Left forelimb (tissue), 1 donor: ENCODE results near the gene RPS16.
A peak's percentile ranks its signal among the peaks of the same experiment; 100 is the strongest.

Experiments used
- DNase-seq: peaks from one replicate; pipeline ENCODE4 v3.0.0-alpha.2; 2018; ENCODE audit warnings: low spot score

Gene RPS16

DNA sequence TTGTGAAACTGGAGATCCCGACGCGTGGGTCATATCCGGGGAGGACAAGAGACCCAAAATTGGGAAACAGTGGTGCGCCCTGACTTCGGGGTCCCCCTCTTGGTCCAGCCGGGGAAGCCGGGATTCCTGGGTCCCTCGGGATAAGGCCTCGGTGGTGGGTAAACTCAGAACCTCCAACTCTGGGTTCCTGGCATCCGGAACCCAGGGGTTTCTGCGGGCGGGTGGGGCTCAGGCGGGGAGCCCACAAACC, 28.4 kb downstream of the RPS16 start:
- no peak for DNase-seq

DNA sequence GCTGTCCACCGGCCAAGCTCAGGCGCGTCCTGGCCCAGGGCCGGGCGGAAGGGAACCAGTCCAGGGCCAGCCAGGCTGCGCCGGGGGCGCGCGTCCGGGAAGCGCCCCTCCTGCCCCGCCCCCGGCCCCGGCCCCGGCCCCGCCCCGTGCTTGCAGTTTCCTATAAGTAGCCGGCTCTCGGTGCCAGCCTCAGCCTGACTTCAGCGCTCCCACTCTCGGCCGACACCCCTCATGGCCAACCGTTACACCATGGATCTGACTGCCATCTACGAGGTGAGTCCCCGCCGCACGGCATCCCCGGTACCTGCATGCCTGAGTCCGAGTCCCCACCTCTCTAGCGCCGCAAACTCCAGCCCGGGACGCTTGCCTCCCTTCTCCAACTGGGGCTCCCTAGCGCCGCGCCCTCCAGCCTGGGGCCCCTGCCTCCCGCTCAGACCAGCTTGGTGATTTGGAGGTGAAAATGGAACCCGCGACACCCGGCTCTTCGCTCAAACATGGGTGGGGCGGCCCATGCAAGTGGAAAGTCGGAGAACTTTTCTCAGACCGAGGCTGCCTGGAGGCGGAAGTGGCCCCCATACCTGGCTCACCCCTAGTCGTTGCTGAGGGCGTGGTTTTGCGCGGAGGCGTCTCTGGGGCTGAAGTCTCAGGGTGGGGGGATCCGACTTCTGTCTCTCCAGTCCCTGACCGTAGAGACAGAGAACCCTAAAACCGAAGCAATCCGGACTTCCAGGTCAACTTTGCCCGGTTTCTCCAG, 28.9 kb downstream of the RPS16 start, which contains the start of gene ZFP36:
Gene ZFP36, plus strand, starts transcription at position 192 of the 754 bp plus-strand sequence. Its CDS starts 58 bp downstream, at position 250.
- DNase-seq, result peak; percentile 96

DNA sequence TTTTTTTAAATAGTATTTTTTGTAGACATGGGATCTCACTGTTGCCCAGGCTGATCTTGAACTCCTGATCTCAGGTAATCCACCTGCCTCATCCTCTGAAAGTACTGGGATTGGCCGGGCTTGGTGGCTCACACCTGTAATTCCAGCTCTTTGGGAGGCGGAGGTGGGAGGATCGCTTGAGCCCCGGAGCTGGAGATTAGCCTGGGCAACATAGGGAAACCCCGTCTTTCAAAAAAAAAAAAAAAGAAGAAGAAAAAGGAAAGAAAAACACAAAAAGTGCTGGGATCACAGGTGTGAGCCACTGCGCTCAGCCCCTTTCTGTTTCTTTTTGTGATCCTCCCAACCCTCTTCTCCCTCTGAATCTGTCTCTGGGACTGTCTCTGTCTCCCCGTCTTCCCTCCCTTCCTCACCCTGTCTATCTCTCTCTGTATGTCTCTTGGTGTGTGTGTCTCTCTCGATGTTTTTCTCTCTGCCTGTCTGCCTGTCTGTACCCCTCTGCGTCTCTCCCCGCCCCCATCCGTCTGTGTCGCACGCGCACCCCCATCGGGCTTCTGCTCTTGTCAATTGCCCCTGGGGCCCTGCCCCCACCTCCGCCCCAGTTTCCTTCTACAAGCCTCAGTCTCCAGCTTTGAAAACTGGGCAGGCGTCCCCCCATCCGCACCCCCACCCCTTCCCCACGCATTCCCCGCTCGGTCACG, 29.6 kb downstream of the RPS16 start:
- no peak for DNase-seq

- DNase-seq, result no peak
These were observed 30.3 kb downstream of the RPS16 start for GRCh38 chr19:39405261-39405957.

GRCh38 chr19:39403331-39404312, 32.1 kb downstream of the RPS16 start:
- peak; percentile 97 for DNase-seq

- peak; percentile 91 for DNase-seq
These were observed 33.1 kb downstream of the RPS16 start for GRCh38 chr19:39402346-39403300.

DNA sequence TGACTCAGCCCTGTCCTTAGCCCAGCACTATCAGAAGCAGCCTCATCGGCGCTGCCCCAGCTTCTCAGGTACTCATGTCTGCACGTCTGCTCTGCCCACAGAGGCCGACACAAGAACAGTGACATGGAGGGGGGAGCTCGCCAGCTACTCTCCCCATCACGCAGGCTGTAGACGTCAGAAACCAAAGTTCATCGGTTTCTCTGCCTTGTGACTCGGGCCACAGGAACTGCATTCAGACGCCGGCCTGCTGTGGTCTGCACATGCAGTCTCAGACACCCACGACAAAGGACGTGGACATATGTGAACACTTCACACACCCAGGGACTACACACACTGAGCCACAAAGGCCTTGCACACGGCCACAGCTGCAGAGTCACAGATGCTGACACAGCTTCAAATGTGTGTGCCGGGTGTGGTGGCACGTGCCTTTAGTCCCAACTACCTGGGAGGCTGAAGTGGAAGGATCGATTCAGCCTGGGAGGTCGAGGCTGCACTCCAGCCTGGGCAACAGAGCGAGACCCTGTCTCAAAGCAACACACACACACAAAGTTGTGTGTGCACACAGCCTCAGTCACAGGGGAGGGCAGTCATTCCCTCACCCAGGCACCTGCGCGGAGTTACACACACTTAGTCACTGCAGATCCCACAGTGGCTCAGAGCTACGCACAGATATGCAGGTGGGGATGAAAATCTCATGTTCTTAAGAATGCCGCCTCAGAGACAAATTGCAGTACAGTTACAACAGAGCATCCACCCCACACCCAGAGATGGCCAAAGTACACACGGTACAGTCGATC, 34.0 kb downstream of the RPS16 start:
- DNase-seq, result no peak

GRCh38 chr19:39401070-39401548, 34.6 kb downstream of the RPS16 start:
- DNase-seq, result no peak

GRCh38 chr19:39400061-39400460, 35.7 kb downstream of the RPS16 start:
- no peak for DNase-seq

- DNase-seq, result no peak
These were observed 36.1 kb downstream of the RPS16 start for GRCh38 chr19:39399668-39400050.

DNA sequence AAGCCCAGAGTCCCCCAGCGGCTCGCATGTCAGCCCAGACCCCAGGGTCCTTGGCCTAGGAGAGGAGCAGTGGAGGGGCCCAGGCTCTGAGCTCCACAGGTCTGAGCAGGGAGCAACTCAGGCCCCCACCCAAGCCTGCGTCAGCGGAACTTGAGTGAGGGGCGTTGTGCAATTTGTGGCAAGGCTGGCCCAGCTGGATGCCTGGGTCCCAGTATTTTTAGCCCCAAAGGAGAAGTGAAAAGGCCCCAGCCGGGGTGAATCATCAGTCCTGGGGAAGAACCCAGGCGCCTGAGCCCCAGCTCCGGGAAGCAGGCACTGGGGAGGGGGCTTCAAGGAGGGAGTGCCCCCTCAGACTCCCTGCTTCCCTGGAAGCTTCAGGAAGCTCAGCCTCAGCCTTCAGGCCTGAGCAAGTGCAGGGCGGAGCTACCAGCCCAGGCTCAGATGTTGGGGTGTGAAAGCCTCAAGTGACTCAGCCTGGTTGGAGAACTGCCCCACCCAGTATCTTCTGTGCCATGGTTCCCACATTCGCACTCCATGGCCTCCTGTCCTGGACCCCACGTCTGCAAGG, 37.4 kb downstream of the RPS16 start:
- no peak for DNase-seq

DNA sequence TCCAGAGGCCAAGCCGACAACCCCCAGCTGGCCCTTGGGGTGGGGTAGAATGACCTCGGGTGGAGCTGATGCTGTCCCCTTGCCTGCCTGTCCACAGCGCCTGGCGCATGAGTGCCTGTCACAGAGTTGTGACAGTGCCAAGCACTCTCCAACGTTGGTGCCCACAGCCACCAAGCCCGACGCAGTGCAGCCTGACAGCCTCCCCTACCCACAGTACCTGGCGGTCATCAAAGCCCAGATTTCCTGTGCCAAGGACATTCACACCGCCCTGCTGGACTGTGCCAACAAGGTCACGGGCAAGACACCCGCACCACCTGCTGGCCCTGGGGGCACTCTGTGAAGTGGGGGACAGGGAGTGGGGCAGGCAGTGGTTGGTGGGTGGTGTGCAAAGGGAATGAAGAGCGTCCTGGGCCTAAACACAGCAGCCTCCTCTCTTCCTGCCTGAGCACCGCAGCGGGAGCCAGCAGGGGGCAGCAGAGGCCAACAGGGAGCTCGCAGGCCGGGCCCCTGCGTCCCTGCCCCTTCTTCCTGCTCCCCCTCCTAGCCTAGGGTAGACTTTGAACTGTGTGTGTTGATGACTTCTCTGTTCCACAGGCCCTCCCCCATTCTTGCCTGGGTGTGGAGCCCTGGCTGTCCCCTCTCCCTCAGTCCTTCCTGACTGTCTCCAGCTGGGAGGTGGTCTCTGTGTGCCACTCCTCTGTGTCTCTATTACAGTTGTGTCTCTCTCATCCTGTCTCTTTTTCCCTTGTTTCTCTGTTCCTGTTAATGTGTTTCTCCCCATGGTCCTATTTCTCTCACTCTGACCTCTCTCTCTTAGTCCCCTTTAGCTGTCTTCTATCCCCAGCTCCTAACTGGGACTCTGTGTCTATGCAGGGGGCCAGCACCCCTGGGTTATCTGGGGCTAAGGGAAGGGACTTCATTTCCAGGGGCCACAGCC, 38.1 kb downstream of the RPS16 start:
- DNase-seq, result peak; percentile 89

DNA sequence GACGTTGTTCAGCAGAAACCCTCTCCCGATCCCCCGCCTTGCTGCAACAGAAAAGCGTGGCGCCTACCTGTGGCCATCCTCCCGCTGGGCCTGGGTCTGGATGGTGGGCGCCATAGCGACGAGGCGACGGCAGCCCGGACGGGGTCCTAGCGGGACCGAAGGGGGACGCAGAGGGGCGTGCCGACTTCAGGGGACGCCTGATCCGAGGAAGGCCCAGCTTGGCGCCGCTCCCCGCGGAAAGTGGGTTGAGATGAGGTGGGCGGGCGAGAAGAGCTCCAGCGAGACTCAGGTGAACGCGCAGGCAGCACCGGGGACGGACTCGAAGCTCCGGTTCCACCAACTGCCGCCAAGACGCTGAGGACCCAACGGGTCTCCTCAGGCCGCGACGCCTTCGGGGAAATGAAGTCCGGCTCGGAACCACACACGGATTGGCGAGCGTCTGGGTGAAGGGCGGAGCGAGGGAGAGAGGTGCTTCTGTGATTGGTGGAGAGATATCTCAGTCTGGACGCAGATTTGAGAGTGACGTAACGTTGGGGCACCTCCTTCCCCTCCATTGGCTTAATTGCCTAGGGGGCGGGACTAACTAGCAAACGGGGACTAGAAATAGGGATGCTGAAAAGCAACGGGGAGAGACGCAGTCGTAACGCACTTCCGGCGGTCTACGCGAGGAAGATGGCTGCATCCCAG, 44.9 kb downstream of the RPS16 start, which contains the start of the genes MED29 and PAF1:
Gene MED29, plus strand, starts transcription at position 628 of the 687 bp plus-strand sequence. Its CDS starts 45 bp downstream, at position 673.
Gene PAF1, minus strand, starts transcription at position 356 of the 687 bp plus-strand sequence. Its CDS starts 242 bp downstream, at position 114.
- peak; percentile 98 for DNase-seq

DNA sequence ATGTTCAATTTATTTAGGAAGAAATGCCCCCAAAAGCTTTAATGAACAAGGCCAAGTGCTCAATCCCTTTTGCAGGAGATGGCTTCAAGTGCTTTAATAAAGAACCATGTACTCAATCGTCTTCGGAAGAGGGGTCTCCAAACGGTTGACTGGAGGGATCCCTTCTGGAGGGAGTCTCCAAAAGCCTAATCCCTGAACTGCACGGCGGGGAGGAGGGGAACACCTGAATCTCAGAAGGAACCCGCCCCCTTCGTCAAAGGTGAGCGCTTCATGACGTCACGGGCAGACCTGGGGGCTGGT, 45.3 kb downstream of the RPS16 start:
- no peak for DNase-seq

DNA sequence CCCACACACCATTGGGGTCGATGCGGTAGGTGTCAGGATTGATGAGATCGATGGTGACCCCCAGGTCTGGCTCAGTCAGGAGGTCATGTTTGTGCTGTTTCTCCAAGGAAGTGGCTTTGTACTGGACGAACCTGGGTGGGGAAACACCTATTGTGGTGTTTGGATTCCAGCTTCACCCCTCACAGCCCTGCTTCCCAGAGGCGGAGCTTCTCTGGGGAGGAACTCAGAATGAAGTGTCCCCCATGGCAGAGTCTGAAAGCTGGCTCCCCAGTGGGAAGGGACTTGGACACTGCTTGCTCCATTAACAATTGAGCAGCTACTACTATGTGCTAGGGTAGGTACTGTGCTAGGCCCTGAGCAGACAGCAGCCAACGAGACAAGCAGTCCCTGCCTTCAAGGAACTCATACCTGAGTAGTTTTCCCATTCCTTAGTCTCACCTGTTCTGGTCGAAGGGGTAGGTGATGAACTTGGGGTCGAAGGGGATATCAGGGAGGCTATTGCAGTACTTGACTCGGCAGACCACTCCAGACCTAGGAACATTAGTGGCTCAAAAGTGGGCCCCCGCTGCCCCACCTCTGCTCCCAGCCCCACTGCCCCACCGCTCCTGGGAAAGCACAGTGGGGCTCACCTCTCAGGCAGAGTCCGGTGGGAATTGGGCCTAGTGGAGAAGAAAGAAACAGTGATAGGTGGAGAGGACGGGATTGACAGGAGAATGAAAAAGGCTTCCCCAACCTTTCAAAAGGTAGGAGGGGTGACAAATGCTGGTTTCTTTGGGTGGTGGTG, 45.9 kb downstream of the RPS16 start:
- DNase-seq, result no peak

GRCh38 chr19:39388657-39389056, 47.1 kb downstream of the RPS16 start:
- DNase-seq, result no peak

DNA sequence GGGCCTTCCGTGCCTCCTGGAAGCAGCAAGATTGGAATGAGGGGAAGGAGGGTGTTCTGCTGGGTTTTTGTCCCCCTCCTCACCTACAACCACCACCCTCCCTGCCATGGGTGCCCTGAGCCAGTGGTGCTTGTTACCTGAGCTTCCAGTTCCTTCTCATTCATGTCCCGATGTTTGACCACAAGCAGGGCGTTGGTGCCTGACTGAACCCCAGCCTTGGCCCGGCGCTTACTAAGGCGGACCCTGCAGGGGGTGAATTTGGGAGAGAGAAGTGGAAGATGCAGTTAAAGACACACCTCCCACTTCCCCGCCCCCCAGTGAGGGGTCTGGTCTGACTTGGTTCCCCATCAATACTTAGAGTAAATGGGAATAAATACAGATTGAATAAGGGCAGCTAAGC, 49.2 kb downstream of the RPS16 start:
- no peak for DNase-seq
